Embryonic facial prominence (tissue), 1 donor: ENCODE results near the gene CCDC134.
"Not testable (repeated sequence)": the region's sequence is repeated elsewhere in the genome, so short reads cannot be mapped to it uniquely, and the experiment has no call there.

Source experiments
- DNase-seq: peaks from one replicate; pipeline ENCODE4 v3.0.0-alpha.2; 2016; ENCODE audit errors: extremely low spot score

CCDC134 gene

DNA sequence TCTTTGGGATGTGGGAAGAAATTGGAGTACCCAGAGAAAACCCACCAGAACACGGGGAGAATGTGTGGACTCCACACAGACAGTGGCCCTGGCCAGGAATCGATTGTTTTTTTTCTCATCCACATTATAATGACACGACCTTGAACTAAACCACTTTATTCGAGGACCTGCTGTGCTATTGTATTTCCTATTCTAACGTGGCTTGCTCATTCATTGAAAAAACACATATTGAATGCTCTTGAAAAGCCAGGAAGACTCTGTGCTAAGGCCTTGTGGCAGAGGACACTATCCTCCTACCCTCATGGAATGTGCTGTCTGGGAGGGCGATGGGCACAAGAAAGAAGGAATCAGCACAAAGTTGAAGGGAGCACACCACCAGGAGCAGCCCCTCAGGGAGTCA is 23.3 kb downstream of the CCDC134 start:
- no peak for DNase-seq

DNA sequence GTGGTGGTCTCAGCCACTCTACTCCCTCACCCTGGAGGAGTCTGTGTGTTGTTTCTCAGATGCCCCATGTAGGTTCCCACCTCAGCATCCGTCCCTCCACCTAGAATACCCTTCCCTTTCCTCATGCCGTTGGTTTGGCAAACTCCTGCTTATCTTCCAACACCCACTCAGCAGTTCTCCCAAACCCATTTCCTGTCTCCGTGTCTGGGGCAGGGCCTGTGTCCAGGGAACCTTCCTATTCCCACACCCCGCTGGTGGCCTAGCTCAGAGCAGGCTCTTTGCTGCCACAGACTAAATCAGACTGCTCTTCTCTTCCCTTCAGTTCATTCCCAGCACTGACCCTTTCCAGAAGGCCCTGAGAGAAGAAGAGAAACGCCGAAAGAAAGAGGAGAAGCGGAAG is 24.9 kb downstream of the CCDC134 start:
- no peak for DNase-seq

DNA sequence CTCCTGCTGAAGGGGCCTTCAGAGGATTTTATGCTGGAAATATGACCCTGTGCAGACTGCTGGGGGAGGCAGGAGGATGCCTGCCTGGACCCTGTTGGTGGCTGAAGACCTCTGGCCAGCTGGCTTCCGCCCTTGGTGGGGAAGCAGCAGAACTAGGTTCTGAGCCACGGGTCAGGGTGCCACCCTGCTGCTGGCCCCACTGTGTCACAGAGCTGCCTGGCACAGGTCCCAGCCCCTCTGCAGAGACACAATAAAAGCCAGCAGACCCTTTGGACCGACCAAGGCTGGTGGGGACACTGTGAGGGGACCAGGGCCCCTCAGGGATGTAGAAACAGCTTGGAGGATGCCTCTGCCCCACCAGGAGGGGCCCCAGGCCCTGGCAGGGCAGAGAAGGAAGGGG is 25.5 kb downstream of the CCDC134 start:
- no peak for DNase-seq

DNA sequence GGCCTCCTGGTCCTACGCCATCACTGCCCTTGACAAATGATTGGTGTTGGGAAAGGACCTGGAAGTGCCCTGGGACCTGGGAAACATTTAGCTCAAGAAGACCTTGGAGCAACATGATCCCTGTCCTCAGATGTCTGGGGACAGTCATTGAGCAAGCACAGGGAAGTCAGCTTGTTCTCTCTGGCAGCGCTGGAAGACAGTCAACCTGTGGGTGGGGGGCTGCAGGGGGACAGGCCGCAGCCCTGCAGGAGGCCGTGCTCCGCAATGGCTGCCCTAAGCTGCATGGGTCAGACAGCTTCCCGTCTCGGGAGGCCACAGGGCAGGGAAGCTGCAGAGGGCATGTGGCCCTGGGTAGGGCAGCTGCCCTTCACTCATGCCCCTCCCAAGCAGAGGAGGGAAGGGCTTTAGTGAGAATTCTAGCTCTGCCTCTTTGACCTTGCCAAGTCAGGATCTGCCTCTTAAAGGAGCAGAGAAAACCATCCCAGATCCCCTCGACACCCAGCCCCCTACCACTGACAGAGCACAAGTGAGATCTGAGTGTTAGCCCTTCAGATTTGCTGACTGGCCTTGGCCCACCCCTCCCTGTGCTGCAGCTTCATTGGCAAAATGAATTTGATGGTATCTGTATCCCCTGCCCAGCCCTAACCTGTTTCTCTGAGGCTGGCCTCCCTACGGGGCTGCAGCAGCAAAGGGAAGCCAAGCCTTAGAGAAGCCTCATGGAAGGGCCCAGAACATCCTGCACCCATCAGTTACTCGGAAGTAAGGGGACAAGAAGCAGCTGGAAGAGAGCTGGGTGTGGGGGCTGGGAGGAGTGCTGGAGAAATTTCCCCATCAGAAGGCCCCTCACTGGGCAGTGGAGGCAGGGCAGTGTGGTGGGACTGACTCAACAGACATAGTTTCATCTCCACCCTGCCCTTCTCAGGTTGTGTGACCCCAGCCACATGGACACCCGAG is 26.2 kb downstream of the CCDC134 start:
- no peak for DNase-seq

DNA sequence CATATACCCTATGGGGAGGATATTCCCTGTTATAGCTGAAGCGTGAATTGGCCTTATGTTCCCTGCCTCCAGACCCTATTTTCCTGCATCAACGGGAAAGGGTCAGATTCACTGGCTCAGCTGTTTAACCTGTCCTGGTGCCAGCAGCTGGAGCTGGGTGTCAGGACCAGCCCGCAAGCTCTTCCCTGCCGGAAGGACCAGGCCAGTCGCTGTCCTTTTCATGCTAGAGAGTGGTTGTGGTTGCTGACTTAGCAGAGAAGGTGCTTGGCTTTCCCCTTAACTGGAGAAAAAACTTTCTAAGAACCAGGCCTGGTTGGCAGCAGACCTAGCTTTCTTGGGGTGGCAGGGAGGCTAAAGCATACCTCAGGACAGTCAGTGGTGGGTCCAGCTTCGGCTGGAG is 27.2 kb downstream of the CCDC134 start:
- no peak for DNase-seq

DNA sequence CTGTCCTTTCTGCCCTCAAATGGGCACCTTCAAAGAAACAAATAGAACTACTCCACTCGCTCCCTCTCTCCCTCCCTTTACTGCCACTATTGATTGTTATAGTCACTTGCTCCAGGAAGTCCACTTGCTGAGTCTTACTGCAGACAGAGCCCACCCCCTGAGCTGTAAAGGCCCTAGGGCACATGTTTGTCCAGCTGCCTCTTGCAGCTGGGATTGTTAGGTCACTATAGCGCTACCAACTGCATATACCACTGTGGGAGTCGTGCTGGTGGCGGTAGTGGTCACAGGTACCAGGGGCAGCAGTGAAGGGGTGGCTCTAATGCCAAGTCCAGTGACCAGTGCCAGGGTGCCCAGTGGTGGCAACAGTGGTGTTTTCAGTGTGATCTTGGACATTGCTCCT is 28.0 kb downstream of the CCDC134 start:
- no peak for DNase-seq

DNA sequence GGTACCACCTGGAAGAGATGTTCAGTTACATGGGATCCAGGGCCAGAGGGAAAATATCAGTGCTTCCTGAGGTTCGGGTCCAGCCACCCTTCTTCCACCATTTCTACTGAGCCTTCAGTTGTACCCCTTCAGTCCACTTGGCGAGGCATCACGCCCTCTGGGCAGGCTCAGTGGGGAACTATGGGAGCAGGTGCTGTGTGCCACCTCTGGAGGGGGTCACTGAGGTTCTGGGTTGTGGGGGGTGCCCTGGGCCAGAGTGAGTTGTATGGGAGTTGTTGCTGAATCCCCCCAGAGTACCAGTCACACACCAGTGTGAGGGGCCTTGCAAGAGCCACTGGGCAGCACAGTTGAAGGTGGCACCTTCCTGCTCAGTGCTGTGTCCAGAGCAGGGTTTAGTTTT is 29.7 kb downstream of the CCDC134 start:
- no peak for DNase-seq

DNA sequence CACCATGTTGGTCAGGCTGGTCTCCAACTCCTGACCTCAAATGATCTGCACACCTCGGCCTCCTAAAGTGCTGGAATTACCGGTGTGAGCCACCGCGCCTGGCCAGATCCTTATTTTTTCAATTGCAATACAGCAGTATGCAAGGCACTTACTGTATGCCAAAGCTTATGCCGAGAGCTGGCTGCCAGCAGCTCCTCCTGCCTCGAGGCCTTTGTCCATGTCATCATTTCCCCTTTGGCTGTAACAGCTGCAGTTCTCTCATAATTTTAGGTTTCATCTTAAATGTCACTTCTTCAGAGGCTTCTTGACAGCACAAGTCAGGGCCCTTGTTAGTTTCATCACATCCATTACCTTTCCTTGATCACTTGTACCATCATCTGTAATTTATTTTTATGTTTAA is 30.9 kb downstream of the CCDC134 start:
- DNase-seq = no peak

DNA sequence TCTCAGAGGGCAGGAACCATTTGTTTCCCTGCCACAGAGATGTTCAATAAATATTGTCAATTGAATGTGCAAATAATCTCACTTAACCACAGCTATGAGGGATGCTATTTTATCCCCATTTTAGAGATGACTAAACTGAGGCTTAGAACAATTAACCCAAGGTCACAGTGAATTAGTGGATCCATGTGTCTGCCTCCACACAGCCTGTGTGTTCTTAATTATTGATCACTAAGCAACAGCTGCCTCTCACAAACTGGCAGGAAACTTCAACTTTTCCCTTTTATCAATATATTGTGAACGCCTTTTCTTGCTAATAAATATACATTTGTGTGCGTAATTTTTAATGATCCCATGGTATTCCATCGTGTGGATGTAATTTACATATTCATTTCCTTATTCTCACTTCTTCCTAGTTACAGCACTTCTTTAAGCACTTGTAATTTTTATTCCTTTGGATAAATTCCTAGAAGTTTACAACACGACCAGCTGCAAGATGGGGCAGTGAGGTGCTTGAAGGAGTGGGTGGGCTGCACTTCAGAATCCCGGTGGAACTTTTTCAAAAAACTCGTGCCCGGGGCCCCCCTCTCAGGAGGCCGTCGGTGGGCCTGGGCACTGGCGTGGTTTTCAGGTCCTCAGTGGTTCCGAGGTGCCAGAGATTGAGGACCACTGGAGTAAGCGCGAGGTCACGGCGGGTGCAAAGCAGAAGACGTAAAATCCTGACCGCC is 31.5 kb downstream of the CCDC134 start:
- DNase-seq = no peak

DNA sequence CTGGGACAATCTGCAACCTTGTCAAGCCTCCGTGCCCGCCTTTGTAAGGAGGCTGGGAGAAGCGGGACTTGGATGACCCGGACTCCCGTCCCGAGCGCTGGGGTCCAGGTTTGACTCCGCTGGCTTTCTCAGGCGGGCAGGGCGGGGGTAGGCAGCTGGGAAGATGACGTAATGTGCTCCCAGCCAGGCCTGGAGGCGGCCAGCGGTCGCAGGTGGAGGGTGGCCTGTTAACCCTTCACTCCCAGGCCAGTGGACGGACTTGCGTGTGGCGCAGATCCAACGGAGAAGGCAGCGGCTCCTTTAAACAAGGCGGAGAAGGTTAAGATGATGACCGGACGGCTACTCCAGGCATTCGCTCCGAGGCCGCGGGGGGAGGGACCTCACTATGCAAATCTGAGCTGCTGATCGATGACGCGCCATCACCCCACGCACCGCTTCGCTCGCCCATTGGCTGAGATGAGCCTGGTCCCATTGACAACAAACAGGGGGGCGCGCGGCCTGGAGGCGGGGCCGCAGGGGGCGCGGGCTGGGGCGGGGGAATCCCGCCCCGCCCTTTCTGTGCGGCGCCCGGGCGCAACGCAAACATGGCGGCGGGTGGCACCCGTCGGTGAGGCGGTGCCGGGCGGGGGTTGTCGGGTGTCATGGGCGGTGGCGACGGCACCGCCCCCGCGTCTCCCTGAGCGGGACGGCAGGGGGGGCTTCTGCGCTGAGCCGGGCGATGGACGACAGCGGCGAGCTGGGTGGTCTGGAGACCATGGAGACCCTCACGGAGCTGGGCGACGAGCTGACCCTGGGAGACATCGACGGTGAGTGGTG is 32.3 kb downstream of the CCDC134 start, which contains the start of gene SREBF2:
Gene SREBF2 (plus strand): TSS at position 553 of the 816 bp plus-strand sequence. CDS start 166 bp downstream, at position 719.
- DNase-seq = peak; percentile 96

DNA sequence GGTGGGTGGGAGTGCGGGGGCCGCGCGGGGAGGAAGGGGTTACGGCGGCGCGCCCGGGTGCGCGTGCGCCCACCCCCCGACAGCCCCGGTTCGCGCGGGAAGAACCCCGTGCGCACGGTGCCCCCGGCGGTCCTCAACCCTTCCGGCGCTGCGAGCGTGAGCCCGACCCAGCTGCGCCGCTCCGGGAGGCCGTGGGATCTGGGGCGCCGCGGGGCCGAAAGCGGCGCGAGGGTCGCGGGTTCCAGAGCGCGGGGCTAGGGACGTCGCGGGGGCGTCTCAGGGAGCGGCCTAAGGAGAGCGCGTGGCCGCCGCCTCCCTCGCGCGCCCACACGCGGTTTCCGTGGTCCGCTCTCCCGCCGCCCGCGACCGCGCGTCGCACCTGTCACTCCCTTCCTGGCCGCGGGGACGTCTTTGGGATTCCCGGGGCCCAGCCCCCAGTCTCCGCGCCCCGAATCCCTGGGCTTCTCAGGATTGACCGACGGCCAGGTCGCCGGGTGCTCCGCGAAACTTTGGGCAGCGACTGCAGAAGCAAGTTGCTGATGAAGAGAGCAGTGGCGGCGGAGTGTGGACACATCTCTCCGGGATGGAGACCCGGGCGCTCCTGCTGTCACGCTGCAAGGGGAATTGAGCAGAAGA is 33.0 kb downstream of the CCDC134 start:
- no peak for DNase-seq

DNA sequence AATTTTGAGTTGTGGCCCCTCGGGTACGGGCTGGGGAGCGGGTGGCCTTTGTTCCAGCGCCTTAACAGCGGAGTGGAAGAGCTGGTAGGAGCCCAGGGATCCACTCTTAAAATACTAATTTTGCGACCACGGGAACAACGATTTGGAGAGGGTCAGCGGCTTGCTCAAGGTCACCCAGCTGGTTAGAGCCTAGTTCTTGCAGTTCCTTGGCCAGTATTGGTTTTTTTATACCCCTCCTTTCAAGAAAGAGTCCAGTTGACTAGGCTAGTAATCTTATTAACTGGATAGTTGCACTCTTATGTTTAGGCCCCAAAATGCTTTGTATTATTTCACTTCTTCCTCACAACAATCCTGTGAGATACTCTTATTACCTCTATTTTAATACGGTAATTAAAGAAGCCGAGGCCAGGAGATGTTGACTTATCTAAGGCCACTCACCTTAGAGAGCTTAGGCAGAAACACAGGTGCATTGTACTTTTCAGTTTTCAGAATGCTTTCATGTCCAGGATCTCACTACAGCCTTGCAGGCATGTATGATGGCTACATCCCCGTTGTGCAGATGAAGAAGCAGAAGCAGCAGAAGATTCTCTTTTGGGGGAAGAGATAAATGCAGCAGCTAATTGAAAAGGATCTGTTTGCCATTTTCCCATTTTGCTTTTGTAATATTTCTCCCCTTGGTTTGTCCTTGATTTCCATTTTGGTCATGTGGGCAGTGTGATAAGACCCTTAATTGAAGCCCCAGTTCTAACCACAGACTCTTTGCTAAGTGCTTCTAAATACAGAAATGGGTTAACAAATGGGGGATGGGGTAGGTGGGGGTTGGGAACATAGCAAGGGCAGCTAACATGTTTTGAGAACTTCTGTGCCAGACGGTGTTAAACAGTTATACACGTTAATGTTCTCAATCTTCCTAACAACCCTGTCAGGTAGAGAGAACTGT is 33.8 kb downstream of the CCDC134 start:
- no peak for DNase-seq

DNA sequence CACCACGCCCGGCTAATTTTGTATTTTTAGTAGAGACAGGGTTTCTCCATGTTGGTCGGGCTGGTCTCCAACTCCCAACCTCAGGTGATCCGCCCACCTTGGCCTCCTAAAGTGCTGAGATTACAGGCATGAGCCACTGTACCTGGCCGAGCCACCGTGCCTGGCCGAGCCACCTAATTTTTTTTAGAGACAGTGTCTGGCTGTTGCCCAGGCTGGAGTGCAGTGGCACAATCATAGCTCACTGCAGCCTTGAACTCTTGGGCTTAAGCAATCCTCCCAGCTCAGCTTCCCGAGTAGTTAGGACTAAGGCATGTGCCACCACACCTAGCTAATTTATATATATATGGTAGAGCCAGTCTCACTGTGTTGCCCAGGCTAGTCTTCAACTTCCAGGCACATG is 35.0 kb downstream of the CCDC134 start:
- not testable (repeated sequence) for DNase-seq

DNA sequence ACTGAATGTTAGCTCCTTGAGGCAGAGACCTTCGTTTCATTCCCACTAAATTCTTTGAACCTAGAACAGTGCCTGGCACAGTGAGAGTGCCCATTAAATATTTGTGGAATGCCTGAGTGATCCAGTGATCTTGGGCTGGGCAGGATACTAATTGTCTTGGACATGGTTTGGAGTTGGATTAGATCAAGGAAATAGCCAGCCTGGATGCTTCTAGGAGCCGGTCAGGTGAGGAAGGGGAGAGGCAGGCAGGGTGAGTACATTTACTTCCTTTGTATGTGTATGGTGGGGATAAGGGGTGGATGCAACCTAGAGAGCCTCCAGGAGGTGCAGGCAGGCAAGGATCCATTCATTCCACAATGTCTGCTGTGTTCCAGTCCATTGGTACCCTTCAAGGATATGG is 36.1 kb downstream of the CCDC134 start:
- no peak for DNase-seq

DNA sequence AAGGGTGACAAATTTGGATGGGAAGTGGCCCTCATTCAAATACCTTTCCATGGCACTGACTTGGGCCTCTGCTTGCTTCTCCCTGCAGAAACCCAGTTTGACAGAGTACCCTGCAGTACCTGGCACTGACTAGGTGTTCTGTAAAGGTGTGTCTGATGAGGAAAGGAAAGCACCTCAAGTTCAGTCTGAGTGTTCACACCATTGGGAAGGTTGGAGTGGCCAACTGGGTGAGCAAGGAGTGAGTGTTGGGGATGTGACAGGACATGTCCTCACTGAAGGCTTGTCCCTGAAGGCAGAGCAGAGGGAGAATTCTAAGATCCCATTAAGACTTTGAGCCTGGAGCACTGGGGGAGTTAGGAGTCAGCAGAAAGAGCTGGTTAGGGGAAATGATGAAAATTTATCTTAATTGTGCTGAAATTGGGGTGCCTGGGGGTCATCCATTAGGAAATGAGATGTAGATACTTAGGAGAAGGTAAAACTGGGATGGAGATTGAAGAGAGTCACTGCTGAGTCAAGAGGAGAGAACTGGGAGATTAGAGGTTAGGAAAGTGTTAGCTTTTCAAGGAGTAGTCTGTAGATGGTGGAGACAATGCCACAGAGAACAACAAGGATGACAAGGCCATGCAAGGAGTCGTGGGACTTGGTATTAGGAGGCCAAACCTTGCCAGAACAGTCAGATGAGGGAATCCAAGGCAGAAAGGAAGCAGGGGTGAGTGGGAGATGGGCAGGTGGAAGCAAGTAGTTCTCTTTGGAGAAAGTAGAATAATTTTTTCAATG is 38.6 kb downstream of the CCDC134 start:
- DNase-seq = no peak

DNA sequence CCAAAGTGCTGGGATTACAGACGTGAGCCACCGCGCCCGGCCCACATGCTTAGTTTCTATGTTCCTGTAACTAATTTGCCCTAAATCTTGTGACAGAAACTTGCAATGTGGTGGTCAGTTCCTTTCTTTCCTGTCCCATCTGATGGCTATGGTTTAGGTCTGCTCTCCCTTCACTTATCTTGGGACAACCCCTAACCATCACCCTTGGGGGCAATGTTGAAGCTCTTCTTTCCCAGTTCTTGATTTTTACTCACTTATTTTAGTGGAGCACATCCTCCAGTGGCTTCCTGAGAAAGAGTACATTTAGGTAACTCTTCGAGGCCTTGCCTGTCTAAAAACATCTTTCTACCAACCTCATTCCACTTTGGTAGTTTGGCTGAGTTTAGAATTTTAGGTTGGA is 39.7 kb downstream of the CCDC134 start:
- DNase-seq = no peak

DNA sequence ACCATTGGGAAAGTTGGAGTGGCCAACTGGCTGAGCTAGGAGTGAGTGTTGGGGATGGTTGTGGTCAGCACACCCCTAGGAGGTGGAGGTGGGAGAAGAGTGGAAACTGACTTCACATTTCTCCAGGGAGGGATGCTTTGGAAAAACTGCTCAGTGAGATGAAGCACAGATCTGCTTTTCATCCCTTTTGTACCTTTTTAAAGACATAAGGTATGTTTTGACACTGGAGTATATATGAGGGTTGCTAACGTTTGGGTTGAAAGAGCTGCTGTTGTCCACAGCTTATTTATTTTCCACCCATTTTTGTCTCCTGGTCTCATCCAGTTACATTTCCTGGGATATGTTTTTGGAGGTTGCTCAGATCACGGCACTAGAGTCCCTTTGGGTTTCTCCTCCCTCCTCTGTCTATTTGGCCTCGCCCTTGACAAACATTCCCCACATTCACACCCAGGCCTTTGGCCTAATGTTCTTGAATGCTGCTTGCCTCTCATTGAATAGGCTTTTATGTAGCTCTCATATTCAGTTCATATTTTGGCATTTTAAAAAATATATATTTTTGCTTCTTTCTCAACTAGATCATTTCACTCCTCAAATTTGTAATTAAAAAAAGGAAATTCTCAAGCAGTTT is 40.7 kb downstream of the CCDC134 start:
- no peak for DNase-seq

DNA sequence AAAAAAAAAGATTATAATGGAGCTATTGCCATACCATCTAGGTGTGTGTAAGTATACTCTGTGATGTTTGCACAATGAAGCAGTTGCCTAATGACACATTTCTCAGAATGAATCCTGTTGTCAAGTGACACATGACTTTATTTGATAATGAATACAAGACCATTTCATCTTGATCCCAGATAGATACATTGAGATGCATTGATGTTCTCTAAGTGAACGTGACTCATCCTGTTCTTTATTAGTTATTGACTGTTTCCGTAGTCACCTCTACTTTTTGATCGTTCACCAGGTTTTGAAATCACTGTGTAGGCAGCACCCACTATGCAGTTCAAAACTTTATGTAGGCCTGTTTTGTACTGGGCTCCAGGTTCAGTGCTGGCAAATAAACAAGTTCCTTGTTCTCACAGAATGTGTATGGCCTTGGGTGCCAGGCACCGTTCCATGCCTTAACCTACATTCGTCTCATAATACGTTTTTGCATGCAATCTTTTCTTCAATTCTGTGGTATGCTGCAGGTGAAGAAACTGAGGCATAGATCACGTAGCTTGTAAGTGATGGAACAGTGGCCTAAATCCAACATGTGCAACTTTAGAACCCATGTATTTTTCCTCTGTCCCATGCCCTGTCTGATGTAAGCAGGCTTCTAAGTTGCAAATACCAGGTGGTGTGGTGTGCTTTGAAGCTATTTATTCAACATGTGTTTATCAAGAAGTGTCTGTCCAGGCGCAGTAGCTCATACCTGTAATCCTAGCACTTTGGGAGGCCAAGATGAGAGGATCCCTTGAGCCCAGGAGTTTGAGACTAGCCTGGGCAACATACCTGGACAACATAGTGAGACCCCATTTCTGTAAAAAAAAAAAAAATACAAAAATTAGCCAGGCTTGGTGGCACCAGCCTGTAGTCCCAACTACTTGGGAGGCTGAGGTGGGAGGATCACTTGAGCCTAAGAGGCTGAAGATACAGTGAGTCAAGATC is 42.8 kb downstream of the CCDC134 start:
- DNase-seq = no peak
